GM12865 (cell line): ENCODE results near the gene COL9A3.
"Not testable (repeated sequence)": the region's sequence is repeated elsewhere in the genome, so short reads cannot be mapped to it uniquely, and the experiment has no call there.

Experiments
- DNase-seq: peaks from one replicate; pipeline ENCODE4 v3.0.0; 2010; ENCODE audit warnings: low read depth
- H3K4me3 ChIP-seq: 2 replicates; pipeline ENCODE4 v1.5.1; 2011; ENCODE audit warnings: mild to moderate bottlenecking, low read depth, low read length, control low read depth
- TF ChIP-seq, protein P1 (sequence below): IDR thresholded peaks from 2 replicates; pipeline ENCODE4 v1.5.1; 2011; ENCODE audit warnings: low read length, control low read depth, low read depth, inconsistent platforms; ENCODE audit not compliant: insufficient read depth; ENCODE audit errors: missing control alignments

COL9A3 gene

GRCh38 chr20:62849431-62849830, 32.6 kb downstream of the COL9A3 start:
- TF ChIP-seq, protein P1, sequence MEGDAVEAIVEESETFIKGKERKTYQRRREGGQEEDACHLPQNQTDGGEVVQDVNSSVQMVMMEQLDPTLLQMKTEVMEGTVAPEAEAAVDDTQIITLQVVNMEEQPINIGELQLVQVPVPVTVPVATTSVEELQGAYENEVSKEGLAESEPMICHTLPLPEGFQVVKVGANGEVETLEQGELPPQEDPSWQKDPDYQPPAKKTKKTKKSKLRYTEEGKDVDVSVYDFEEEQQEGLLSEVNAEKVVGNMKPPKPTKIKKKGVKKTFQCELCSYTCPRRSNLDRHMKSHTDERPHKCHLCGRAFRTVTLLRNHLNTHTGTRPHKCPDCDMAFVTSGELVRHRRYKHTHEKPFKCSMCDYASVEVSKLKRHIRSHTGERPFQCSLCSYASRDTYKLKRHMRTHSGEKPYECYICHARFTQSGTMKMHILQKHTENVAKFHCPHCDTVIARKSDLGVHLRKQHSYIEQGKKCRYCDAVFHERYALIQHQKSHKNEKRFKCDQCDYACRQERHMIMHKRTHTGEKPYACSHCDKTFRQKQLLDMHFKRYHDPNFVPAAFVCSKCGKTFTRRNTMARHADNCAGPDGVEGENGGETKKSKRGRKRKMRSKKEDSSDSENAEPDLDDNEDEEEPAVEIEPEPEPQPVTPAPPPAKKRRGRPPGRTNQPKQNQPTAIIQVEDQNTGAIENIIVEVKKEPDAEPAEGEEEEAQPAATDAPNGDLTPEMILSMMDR: no peak
- DNase-seq: no peak
- no peak overlapping the region for H3K4me3 ChIP-seq

GRCh38 chr20:62850333-62850974, 33.6 kb downstream of the COL9A3 start:
- TF ChIP-seq, protein P1: no peak
- DNase-seq: no peak
- H3K4me3 ChIP-seq: no peak overlapping the region

DNA sequence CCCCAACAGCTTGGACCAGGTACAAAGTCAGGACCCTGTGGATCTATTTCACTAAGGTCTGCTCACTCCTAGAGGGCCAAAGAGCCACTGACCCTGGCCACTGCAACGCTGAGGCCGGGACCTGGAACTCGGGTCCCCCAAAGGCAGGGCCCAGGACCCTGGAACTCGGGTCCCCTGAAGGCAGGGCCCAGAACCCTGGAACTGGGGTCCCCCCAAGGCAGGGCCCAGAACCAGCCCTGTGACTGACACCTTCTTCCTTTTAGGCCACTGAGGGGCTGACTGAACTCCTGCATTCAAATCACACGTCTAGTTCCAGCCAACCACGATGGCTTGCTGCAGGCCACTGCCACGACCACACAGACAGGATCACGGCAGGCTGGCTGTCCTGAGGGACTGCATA, 35.3 kb downstream of the COL9A3 start:
- no peak for DNase-seq
- no peak overlapping the region for H3K4me3 ChIP-seq
- TF ChIP-seq, protein P1: no peak

DNA sequence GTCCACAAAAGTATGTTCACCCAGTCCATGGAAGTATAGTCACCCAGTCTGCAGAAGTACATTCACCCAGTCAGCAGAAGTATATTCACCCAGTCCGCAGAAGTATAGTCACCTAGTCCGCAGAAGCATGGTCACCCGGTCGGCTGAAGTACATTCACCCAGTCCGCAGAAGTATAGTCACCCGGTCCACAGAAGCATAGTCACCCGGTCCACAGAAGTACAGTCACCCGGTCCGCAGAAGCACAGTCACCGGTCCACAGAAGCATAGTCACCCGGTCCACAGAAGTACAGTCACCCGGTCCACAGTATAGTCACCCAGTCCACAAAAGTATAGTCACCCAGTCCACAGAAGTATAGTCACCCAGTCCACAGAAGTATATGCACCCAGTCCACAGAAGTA, 36.0 kb downstream of the COL9A3 start:
- DNase-seq: no peak
- no peak overlapping the region for H3K4me3 ChIP-seq
- TF ChIP-seq, protein P1: no peak

DNA sequence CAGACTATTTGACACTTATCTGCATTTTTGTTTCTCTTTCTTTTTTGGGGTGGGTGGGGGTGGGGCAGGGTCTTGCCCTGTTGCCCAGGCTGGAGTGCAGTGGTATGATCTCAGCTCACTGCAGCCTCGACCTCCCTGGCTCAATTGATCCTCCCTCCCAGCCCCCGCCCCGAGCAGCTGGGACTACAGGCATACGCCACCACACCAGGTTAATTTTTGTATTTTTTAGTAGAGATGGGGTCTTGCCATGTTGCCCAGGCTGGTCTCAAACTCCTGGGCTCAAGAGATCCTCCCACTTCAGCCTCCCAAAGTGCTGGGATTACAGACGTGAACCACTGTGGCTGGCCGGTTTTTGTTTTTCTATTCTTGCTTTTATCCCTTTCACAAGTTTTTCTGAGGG, 36.5 kb downstream of the COL9A3 start:
- not testable (repeated sequence) for H3K4me3 ChIP-seq, DNase-seq

DNA sequence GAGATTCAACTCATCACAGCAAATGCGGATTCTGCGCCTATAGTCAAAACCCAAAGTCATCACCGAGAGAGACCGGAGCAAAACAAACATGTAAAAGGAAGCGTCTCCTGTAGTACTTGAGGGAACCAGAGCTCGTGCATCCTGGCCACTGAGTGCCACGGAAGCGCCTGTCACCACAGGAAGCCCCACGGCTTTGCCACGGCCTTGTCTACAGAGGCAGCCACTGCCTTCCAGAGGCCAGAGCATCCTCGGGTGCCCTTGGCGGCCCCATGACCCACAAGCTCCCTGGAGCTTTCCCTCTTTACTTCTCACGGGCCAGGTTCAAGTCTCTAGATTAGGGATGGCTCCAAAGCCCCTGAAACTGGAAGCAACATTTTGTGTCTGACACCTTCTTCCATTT, 37.3 kb downstream of the COL9A3 start:
- H3K4me3 ChIP-seq: no peak overlapping the region
- no peak for DNase-seq
- TF ChIP-seq, protein P1: no peak

DNA sequence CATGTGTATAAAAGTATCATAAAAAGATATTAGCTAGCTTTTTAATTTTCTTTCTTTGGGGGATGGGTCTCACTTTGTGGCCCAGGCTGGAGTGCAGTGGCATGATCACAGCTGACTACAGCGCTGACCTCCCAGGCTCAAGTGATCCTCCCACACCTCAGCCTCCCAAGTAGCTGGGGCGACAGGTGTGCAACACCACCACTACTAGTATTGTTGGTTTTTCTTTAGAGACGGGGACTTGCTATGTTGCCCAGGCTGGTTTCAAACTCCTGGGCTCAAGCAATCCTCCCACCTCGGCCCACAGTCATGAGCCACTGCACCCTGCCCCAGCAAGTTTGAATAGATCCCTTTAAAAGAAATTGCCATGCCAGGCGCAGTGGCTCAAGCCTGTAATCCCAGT, 38.3 kb downstream of the COL9A3 start:
- TF ChIP-seq, protein P1: no peak
- DNase-seq: no peak
- H3K4me3 ChIP-seq: no peak overlapping the region
